Hepatic stellate cell (primary cell): ENCODE measurements around the gene NAPSA.
A peak's percentile ranks its signal among the peaks of the same experiment; 100 is the strongest.
"Not testable (repeated sequence)": the region's sequence is repeated elsewhere in the genome, so short reads cannot be mapped to it uniquely, and the experiment has no call there.

Source experiments
- DNase-seq: peaks from one replicate; pipeline ENCODE4 v3.0.0; 2011; ENCODE audit warnings: low spot score

Gene NAPSA

DNA sequence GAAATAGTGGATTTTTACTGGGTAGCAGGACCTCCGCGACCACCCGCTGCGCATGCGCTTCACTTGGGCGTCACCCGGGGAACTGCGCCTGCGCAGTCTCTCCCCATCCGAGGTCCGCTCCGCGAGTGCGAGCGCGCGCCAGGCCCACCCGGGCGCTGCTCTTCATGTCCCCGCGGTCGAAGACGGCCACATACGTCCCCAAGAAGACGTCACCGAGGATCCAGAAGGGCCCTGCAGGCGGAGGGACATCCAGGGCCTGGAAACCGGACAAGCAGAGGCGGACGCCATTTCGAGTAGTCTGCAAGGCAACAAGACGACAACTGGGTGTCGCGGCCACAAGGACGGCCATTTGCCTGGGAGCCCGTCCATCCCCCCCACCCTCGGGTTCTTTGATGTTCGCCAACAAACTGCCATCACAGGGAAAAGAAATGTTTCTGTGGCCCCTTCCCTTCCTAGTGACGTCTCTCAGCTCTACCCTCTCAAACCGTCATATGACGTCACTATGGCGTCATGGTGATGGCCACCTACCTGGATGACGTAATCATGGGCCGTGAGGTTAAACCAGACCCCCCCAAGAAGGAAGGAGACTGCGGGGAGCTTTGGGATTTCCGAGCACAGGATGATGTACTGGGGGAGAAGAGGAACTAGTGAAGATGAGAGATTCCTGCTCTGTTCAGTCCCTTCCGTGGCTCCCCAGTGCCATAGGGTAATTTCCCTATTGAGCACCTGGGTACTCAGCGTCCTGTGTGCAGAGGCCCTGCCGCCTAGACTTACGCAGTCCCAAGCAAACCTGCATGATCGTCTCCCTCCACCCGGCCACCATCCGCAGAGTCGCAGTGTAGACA, 6.7 kb downstream of the NAPSA start:
- peak; percentile 92 for DNase-seq

DNA sequence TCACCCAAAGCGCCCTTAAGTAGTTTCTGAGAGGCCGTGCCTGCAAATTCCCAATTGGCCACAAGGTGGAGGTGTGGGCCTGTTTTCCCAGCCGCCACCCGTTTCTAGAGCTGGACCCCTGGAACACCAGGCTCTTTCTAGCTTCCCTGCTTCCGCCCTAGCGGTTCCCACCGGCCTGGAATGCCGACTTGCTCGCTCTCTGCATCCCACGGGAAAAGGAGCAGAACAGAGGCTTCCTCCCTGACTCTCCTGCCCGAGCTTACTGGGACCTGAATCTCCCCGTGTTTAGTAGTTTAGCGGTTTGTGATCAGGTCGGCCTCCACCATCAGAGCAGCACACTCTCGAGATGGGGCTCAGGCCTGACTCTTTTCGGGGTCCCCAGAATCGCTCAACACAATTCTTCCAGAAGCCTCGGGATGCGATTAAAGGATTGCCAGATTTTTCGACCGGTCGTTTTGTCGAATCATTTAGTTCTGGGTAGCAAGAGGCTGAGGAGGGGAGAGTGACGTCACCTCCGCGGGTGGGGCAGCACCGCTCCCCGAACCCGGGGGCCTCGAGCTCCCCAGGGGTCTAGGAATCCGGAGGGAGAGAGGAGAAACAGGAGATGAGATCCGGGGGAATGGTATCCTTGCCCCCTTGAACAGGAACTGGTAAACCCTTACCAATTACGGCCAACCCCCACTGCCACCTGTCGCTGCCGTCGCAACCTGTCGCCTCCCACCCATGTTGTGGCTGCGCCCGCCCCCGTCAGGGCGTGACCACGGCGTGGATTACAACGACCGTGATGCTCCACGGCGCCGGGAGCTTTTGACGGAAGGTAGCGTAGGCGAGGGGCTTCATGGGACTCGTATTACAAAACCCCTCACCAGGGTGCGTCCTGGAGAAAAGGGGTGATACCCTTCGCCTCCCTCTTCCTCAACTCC, 8.0 kb downstream of the NAPSA start:
- no peak for DNase-seq

GRCh38 chr19:50356691-50357177, 8.7 kb downstream of the NAPSA start:
- no peak for DNase-seq

DNA sequence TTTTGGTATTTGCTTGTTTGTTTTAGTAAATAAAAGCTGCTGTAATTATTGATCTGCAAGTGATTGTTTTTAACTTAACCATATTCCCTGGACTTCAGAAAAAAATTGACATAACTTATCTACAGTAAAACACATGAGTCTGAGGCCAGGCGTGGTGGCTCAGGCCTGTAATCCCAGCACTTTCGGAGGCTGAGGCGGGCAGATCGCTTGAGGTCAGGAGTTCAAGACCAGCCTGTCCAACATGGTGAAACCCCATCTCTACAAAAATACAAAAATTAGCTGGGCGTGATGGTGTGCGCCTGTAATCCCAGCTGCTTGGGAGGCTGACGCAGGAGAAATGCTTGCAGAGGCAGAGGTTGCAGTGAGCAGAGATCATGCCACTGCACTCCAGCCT, 12.0 kb downstream of the NAPSA start:
- not testable (repeated sequence) for DNase-seq

DNA sequence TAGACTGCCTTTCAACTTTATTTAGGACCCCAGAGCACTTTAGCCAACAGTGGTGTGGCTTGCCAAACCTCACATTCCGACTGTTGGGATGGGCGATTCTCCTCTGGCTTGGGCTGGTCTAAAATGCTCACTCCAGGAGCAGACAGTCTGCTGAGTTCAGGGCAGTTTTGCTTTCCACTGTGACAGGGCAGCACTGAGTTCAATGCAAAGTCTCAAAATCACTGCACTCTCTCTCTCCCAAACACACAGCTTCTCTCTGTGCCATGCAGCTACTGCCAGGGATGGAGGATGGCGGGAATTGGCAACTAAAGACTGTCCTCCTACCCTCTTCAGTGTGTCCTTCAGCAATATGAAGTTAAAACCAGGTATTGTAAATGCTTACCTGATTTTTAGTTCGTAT, 13.2 kb downstream of the NAPSA start:
- DNase-seq, result no peak

GRCh38 chr19:50349277-50350057, 16.0 kb downstream of the NAPSA start:
- no peak for DNase-seq

DNA sequence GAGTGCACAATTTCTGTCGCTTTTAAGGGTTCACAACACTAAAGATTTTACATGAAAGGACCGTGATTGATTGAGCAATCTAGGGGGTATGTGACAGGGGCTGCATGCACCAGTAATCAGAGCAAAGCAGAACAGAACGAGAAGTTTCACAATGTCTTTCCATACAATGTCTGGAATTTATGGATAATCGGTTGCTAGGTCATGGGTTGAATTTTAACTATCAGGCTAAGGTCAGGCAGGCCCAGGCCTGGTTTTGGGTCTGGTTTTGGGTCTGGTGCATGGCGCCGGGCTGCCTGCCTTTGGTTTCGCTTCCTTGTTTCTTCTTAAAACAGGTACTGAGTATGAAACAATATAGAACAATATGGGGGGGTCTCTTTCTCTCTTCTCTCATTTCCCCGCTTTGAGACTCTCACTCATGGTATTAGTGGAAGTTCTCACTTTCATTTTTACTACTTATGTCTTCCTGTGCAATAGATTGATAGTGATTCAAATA, 18.3 kb downstream of the NAPSA start:
- not testable (repeated sequence) for DNase-seq

- no peak for DNase-seq
Observed at GRCh38 chr19:50344661-50345318, 20.6 kb downstream of the NAPSA start.

DNA sequence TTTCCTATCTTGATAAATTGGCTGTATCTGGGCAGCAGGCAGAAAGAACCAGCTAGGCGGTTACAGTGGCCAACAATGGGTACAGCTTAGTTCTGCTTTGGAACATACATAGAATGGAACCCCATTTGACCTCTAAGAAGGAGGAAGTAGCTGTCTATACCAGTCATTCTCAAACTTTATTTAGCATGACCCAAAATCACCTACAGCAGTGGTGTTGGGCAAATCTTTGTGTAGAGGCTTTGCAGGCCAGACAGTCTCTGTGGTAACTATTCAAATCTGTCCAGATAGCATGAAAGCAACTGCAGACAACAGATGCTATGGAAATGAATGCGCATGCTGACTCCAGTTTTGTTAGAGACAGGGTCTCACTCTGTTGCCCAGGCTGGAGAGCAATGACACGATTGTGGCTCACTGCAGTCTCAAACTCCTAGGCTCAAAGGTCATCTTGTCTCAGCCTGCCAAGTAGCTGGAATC, 24.3 kb downstream of the NAPSA start:
- DNase-seq, result no peak

DNA sequence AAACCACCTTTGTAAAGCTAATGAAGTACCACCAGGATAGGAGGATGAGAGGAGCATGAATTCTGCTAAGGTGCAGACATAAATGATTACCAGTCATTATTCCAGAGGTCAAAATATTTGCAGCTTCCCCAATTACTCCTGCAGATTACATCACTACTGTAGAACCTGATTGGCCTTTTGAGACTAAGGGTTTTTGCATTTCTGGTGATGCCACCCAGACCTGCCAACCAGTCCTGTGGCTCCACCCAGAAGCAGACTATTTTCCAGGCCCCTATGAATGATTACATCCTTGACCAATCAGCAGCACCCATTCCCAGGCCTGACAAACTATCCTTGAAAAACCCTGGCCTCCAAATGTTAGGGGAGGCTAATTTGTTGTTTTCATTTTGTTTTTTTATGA, 25.1 kb downstream of the NAPSA start:
- DNase-seq, result no peak

GRCh38 chr19:50337031-50337430, 28.4 kb downstream of the NAPSA start:
- not testable (repeated sequence) for DNase-seq

- DNase-seq, result no peak
Observed at GRCh38 chr19:50334741-50335421, 30.6 kb downstream of the NAPSA start.

DNA sequence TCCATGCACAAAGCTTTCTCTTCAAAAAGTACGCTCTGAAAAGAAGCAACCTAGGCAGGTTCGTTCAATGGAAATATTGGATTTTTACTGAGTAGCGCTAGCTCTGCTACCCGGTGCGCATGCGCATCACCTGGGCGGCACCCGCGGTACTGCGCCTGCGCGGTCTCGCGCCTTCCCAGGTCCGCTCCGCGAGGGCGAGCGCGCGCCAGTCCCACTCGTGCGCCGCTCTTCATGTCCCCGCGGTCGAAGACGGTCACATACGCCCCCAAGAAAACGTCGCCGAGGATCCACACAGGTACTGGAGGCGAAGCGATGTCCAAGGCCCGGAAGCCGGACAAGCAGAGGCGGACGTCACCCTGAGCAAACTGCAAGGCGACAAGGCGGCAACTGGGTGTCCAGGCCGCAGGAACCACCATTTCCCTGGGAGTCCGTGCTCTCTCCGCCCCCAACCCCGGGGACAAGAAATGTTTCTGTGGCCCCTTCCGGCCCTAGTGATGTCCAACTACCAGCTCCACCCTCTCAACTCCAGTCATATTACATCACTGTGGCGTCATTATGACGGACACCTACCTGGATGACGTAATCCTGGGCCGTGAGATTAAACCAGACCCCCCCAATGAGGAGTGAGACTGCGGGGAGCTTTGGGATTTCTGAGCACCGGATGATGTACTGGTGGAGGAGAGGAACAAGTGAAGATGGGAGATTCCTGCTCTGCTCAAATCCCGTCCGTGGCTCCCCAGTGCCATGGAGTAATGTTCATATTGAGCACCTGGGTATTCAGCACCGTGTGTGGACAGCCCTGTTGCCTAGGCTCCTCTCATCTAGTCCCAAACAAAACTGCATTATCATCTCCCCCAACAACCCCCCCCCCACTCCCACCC, 31.5 kb downstream of the NAPSA start:
- DNase-seq, result peak; percentile 98

DNA sequence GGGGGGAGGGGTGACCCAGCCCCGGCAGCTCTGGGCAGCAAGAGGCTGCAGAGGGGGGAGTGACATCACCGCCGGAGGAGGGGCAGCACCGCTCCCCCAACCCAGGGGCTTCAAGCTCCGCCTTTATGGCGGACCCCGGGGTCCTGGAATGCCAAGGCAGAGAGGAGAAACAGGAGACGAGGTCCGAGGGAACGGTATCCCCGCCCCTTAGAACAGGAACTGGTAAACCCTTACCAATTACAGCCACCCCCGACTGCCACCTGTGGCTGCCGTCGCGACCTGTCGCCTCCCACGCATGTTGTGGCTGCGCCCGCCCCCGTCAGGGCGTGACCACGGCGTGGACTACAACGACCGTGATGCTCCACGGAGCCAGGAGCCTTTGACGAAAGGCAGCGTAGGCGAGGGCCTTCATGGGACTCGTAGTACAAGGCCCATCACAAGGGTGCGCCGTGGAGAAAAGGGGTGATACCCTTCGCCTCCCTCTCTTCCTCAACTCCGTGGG, 32.2 kb downstream of the NAPSA start:
- peak; percentile 73 for DNase-seq

DNA sequence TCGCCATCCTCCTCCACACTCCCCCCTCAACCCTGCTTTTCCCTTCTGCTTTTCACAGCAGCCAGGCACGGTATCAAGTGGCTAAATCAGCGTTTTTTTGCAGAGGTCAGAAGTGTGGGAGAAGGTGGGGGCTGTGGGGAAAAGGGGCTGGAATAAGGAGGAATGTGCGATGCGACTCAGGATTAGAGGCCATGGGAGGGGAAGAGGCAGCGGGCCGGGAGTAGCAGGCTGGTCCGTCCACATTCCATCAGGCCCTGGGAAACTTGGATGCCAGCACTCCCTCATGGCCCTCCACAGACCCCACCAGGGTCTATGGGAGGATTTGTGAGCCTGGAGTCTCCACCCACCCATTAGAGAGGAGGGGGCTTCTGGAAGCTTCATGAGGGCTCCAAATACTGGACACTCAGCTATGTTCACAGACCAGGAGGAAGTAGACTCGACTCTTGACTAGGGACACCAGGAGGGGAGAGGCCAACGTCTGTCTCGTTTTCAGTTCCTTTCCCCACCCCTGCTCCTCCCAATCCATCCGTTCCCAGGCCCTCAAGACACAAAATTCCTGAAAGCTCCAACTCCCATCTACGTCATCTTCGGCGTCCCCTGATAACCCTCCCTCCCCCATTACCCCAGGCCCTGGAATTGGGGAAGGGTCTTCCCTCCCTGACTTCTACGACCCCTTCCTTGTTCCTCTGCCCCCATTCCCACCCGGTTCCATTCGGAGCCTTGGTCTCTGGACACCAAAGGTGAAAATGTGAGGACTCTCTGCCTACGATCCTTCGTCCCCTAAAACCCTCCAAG, 33.0 kb downstream of the NAPSA start:
- DNase-seq, result no peak

DNA sequence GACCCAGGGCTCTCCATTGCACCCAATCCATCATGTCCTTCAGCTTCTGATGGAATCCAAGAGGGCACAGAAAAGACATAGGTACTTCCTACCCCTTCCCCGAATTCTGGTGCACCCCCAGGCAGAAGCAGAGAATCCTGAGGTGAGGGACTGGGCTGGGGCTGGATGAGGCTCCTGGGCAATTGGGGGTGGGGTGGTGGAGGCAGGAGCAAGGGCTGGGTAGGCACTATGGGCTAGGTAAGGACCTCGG, 33.5 kb downstream of the NAPSA start:
- no peak for DNase-seq

GRCh38 chr19:50331221-50331993, 34.0 kb downstream of the NAPSA start:
- DNase-seq, result no peak
